ENCODE results near the gene NKAIN2.
"Not testable (repeated sequence)": the region's sequence is repeated elsewhere in the genome, so short reads cannot be mapped to it uniquely, and the experiment has no call there.

NKAIN2 gene

GRCh38 chr6:124237911-124238310 lies 434.2 kb downstream of the NKAIN2 start:
- DNase-seq, result no peak

DNA sequence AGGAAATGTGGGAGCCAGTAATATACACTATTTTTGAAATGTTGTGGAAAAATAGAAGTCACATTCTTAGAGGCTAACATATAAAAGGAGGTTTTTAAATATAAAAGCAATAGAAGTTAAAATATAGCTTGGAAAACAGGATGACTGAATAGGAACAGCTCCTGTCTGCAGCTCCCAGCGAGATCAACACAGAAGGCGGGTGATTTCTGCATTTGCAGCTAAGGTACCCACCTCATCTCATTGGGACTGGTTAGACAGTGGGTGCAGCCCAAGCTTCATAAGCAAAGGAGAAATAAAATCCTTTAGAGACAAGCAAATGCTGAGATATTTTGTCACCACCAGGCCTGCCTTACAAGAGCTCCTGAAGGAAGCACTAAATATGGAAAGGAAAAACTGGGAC lies 434.7 kb downstream of the NKAIN2 start:
- not testable (repeated sequence) for DNase-seq

DNA sequence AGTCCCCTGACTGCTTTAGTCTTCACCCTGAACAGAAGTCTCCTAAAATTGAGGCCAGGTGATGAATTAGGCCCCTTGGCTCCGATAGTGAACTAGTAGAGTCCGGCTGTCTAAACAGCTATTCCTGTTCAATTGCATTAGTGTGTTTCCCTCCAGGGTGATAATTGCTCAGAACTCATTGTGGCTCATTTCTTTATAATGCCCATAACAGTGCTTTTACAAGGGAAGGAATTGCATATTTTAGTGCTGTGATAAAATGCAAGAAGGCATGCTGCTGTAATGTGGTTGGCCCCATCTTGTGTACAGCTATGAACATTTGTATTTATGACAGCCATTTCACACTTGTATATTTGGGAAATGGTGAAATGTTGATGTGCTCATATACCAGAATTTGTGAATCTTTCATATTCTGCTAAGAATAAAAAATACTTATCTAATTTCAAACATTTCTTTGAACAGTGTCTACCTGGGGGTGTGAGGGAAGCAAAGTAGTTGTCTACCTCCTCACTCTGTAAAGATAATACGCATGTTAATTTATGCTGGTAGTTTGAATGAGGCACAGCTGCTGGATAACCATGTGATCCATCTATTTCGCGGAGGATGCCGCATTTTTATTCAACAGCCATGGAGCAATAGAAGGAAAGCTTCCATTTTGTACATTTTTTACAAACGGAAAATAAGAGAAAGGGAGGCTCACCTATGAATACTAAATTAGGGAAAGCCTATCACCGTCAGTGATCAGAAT lies 451.4 kb downstream of the NKAIN2 start:
- no peak for DNase-seq

DNA sequence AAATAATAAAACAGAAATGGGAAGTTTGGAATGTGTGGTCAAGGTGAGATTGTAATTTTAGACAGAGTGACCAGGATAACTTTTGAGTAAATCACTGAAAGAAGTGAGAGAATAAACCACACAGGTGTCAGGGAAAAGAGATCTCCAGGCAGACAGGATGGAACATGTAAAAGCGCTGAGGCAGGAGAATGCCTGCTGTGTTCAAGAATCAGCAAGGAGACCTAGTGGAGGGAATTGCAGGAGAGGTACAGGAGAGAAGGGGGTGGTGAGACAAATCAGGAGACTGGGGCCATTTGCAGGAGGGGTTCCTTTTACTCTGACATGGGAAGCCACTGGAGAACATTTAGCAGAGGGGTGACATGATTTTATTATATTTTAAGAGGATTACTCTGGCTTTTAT lies 456.7 kb downstream of the NKAIN2 start:
- DNase-seq, result no peak

DNA sequence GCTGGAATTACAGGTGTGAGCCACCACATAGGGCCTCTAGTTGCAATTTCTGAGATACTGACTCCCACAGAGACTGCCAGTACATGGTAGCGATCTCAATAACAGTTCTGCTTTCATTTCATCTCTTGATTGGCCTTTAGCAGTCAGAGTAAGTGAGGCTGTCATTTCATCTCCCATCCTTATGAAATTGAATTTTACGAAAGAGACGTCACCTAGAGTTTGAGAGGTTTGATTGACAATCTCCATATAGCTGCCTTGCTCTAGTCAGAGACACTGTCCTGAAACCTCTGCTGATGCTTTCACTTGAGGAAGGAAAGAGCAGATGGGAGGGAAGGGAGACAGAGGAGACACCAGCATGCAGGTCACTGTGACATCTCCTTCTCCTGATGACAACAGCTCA lies 466.1 kb downstream of the NKAIN2 start:
- DNase-seq, result no peak

GRCh38 chr6:124273701-124274100 lies 470.0 kb downstream of the NKAIN2 start:
- no peak for DNase-seq

- DNase-seq, result no peak
These were observed 478.9 kb downstream of the NKAIN2 start for GRCh38 chr6:124282541-124282940.

DNA sequence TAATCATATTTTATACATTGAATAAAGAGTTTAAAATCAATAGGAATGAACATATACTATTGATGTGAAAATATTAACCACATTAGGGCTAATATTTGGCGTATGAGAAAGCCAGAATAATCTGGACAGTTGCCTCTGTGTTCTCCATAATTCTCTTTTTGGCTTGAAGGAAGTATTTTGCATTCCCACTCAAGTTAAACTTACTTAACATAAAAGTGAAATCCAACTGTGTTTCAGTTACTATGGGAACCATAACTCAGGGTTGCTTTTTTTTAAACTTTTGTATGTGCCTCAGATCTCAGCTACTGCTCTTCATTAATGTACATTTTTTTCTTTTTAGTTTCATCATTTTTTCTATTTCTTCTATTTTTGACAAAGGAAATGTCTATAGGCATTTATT lies 479.8 kb downstream of the NKAIN2 start:
- no peak for DNase-seq

DNA sequence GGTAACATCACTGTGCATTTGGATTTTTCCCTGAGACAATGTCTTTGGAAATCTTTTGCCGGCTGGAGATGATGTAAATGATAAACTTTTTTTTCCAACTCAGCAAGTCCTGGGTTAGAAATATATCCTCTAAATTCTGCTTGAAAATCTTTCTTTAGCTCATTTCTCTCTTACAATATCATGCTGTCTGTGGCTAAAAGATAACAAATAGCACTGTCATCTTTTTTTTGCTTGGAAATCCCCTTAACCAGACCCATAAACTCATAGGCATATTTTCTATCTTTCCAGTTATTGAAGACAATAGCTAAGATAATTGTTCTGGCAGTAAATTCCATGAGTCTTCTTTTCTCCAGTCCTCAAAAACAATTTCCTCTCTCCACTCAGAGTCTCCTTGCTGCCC lies 481.5 kb downstream of the NKAIN2 start:
- no peak for DNase-seq

GRCh38 chr6:124294574-124295200 lies 491.0 kb downstream of the NKAIN2 start:
- DNase-seq, result no peak

DNA sequence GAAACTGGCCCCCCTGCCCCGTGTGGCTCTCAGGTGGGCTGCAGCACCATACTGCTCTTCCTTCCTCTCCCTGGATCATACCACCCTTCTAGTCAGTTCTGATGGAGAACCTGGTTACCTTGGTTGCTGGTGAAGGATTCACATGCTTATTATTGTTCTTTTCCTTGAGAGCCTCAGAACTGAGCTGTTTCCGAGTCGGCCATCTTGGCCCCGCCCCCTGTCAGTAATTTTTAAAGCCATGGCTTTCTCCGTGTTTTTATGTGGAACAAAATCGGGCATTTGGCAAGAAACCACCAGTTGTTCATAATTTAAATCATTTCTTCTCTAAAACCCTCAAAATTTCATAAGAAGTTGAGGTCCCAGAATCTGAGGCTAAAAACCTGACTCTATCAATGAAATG lies 493.8 kb downstream of the NKAIN2 start:
- no peak for DNase-seq

GRCh38 chr6:124298730-124299129 lies 495.1 kb downstream of the NKAIN2 start:
- DNase-seq, result no peak

DNA sequence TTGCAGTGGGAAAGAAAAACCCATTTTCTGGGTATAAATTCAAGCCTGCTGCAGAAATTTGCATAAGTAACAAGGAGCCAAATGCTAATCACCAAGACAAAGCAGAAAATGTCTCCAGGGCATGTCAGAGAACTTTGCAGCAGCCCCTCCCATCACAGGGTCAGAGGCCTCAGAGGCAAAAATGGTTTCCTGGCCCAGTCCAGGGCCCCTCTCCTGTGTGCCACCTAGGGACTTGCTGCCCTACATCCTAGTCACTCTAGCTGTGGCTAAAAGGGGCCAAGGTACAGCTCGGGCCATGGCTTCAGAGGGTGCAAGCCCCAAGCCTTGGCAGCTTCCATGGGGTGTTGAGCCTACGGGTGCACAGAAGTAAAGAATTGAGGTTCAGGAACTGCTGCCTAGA lies 497.2 kb downstream of the NKAIN2 start:
- DNase-seq, result not testable (repeated sequence)

GRCh38 chr6:124303971-124304370 lies 500.3 kb downstream of the NKAIN2 start:
- DNase-seq, result no peak

DNA sequence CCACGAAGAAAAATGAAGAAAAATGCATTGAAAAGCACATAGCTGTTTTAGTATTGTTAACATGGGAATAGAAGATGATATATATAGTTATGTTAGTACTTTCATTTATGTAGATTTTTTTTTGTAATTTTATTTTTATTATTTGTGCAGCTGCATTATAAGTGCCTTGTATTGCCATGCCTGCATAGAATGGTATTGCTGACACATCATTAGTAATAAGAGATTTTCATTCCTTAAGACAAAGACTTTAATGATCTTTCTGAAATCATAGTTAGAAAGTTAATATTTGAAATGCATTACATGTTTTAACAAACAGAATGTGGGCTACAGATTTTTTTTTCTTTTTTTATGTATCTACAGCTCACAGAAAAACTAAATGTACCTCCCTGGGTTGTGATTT lies 506.5 kb downstream of the NKAIN2 start:
- no peak for DNase-seq

DNA sequence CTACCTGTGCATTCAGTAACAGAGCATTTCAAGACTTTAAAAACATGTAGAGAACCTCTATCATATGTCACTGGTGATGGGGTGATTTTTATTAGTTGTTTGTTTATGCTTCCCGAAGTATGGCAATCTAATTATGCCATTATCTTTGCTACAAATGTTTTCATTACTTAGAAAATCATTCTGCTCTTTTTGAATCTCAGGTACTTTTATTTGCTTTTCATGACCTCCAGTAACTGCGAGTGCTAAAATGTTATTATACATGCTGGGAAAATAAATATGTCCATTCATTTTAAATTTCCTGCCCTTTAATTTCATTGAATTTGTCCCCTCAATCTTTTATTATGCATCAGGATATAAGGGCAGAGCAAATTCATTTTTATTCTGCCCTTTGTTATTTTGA lies 515.7 kb downstream of the NKAIN2 start:
- DNase-seq, result no peak

GRCh38 chr6:124324237-124324636 lies 520.6 kb downstream of the NKAIN2 start:
- DNase-seq, result no peak

GRCh38 chr6:124330197-124330596 lies 526.5 kb downstream of the NKAIN2 start:
- no peak for DNase-seq

- no peak for DNase-seq
These were observed 530.7 kb downstream of the NKAIN2 start for GRCh38 chr6:124334359-124334758.

DNA sequence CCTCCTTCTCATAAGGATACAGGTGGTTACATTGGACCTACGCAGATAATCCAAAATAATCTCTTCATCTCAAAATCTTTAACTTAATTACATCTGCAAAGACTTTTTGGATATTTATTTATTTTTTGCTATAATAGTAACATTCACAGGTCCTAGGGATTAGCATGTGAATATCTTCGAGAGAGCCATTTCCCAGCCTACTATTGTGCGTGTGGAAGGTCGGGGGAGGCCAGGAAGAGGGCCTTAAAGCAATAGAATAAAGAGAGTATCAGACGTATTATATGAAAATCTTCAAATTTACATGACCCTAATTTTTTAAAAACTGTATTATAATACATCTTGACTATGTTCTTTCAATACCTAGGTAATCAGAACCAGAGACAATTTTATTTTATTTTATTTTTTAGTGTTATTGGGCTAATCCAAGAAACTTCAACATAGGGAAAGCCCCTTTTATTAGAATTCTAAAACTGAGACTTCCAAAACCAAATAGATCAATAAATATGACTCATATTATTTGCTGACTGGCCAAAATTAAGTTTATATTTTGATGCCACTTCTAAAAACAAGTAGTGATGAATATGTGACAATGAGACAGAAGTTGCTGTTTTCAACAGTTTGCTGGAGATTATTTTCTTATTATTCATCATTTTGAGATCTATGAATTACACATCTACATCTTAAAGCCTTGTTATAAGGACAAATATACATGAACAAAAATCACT lies 536.1 kb downstream of the NKAIN2 start:
- no peak for DNase-seq

GRCh38 chr6:124348339-124348738 lies 544.7 kb downstream of the NKAIN2 start:
- DNase-seq, result not testable (repeated sequence)

DNA sequence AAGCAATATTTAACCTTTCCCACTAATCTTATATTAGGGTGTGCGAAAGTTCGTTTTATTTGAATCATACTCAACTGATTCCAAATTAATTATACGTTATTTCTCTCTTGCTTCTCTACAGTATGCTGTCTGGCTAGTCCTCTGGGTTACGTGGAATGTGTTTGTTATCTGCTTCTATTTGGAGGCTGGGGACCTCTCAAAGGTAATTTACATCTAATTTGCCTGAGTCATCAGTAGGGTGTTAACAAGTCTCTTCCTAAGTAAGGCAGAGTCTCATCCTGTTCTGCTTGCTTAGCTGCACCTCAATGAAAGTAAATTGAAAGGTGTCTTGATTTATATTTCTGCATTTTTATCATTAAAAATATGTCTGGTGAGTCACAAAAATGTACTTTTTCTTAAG lies 551.5 kb downstream of the NKAIN2 start:
- no peak for DNase-seq

DNA sequence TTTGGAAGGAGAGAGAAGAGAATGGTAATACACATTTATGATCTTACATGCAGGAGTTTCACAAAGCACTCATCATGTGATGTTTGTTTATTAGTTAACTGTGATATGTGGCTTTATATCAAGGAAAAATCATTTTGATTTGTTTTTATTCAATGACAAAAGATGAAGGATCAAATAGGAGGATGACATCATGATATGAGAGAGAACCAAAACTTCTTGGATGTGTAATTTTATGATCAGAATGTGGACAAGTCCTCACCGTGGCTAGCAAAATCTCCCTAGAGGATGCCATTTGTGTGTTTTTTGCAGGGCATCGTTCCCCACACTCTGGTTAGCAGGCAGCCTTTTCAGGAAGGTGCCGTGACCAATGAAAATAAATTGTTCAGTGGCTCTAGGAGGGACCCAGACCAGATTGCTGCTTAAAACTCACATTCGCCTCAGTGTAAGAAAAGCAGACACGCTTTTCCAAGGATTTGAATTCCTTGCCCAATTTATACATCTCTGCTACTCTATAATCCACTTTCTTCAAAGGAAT lies 552.7 kb downstream of the NKAIN2 start:
- no peak for DNase-seq

DNA sequence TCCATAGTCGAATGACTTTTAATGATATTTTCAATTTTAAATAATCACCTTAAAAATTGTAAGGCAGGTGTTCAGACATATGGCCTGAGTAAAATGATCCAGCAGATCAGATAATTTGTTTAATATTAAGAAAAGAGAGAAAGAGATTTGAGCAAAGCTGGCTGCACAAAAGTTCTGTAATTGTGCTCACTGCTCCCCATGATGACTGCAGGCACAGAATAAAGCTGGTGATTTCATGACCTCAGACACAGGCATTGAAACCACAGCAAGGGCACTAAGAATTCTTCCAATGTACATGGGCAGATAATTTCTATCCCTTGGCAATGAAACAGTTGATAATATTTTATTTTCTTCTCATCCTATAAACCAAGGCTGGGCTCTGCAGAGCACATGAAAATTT lies 553.1 kb downstream of the NKAIN2 start:
- no peak for DNase-seq

Data from activated CD4-positive, alpha-beta T cell treated with anti-CD3 and anti-CD28 coated beads for 1 hour (primary cell).